ENCODE results near the gene ZDHHC5. TPM values are rescaled to one million over a fixed set of nuclear protein-coding genes. Genes with fewer than 3 reads are reported as not detected.
A peak's percentile ranks its signal among the peaks of the same experiment; 100 is the strongest.
"Not testable (repeated sequence)": the region's sequence is repeated elsewhere in the genome, so short reads cannot be mapped to it uniquely, and the experiment has no call there.

Gene ZDHHC5
- total RNA-seq, 1 donor from 2014 or later: 64.4 TPM

GRCh38 chr11:57647960-57648800 lies 19.7 kb upstream of the ZDHHC5 start:
- Histone ChIP-seq H3K27ac (no peak overlapping the region), H3K4me3 (peak overlapping the region; percentile 54), H3K36me3 (no peaks in the 10 kb centered on the region), H3K9me3 (no peaks in the 10 kb centered on the region), H3K4me1 (peaks cover 61% of the 10 kb centered on the region), H3K27me3 (ENCODE audit: low read depth) (peaks cover 30% of the 10 kb centered on the region)
- no peak for TF ChIP-seq CTCF (IDR thresholded peaks at IDR 0.05)
- intact Hi-C loops (cut with DNase I): no loop called here
- DNase-seq (peak; percentile 65), ATAC-seq (peak in 1 of 2 donors; percentile 31)

- H3K36me3 ChIP-seq: no peaks in the 10 kb centered on the region
- peaks cover 60% of the 10 kb centered on the region for H3K4me1 ChIP-seq
- ATAC-seq (no peak), DNase-seq (no peak)
- TF ChIP-seq CTCF (IDR thresholded peaks at IDR 0.05): no peak
- peaks cover 30% of the 10 kb centered on the region for H3K27me3 ChIP-seq (ENCODE audit: low read depth)
- intact Hi-C loops (cut with DNase I): no loop called here
- H3K9me3 ChIP-seq: no peaks in the 10 kb centered on the region
- no peak overlapping the region for H3K27ac ChIP-seq
- H3K4me3 ChIP-seq: peak overlapping the region; percentile 54
These were observed 18.8 kb upstream of the ZDHHC5 start for GRCh38 chr11:57648801-57649735.

- Histone ChIP-seq H3K4me1 (peaks cover 50% of the 10 kb centered on the region), H3K4me3 (peak within 1 kb of the TSS; percentile 54), H3K9me3 (no peaks in the 10 kb centered on the region), H3K36me3 (no peaks in the 10 kb centered on the region), H3K27ac (no peak within 1 kb of the TSS), H3K27me3 (ENCODE audit: low read depth) (peaks cover 30% of the 10 kb centered on the region)
- peak; percentile 61 to 72 for ATAC-seq
- intact Hi-C loops (cut with DNase I): no loop called here
- no peak for TF ChIP-seq CTCF (IDR thresholded peaks at IDR 0.05)
- peak; percentile 57 for DNase-seq
These were observed 17.8 kb upstream of the ZDHHC5 start, which contains the start of gene YPEL4 for GRCh38 chr11:57649826-57650738. YPEL4 (minus strand) TSS chr11:57649912; CDS start chr11:57647107, 2,805 bp downstream.

GRCh38 chr11:57650739-57651090 lies 17.2 kb upstream of the ZDHHC5 start:
- peaks cover 30% of the 10 kb centered on the region for H3K27me3 ChIP-seq (ENCODE audit: low read depth)
- no peak for TF ChIP-seq CTCF (IDR thresholded peaks at IDR 0.05)
- no peak for DNase-seq
- no peaks in the 10 kb centered on the region for H3K9me3 ChIP-seq
- no peaks in the 10 kb centered on the region for H3K36me3 ChIP-seq
- no peak overlapping the region for H3K27ac ChIP-seq
- no peak for ATAC-seq
- H3K4me3 ChIP-seq: no peak overlapping the region
- peaks cover 44% of the 10 kb centered on the region for H3K4me1 ChIP-seq
- intact Hi-C loops (cut with DNase I): no loop called here

GRCh38 chr11:57651408-57651807 lies 16.5 kb upstream of the ZDHHC5 start:
- ATAC-seq: no peak

GRCh38 chr11:57652230-57652629 lies 15.7 kb upstream of the ZDHHC5 start:
- Histone ChIP-seq H3K4me3 (peak overlapping the region; percentile 0), H3K4me1 (peaks cover 33% of the 10 kb centered on the region), H3K27me3 (ENCODE audit: low read depth) (peaks cover 22% of the 10 kb centered on the region)
- H3K27ac ChIP-seq; intact Hi-C loops (cut with DNase I); ATAC-seq; DNase-seq; H3K9me3 ChIP-seq; H3K36me3 ChIP-seq: not testable (repeated sequence)

More at GRCh38 chr11:57651408-57651807, 16.5 kb upstream of the ZDHHC5 start:
- TF ChIP-seq CTCF (IDR thresholded peaks at IDR 0.05): no peak
- Histone ChIP-seq H3K4me1 (peaks cover 37% of the 10 kb centered on the region), H3K36me3 (no peaks in the 10 kb centered on the region), H3K27me3 (ENCODE audit: low read depth) (peaks cover 30% of the 10 kb centered on the region), H3K27ac (no peak overlapping the region), H3K9me3 (no peaks in the 10 kb centered on the region), H3K4me3 (no peak overlapping the region)
- intact Hi-C loops (cut with DNase I): no loop called here
- no peak for DNase-seq
